GM21529 (cell line): Measurements from ENCODE around the gene MYO6.
"Not testable (repeated sequence)": the region's sequence is repeated elsewhere in the genome, so short reads cannot be mapped to it uniquely, and the experiment has no call there.

Experiments
- ATAC-seq: cut with Tn5 transposase; IDR thresholded peaks from one replicate; pipeline ENCODE4 v1.9.1; 2021; ENCODE audit not compliant: unreplicated experiment

MYO6 gene

GRCh38 chr6:75880305-75880704 lies 131.3 kb downstream of the MYO6 start:
- no peak for ATAC-seq

GRCh38 chr6:75882734-75883133 lies 133.7 kb downstream of the MYO6 start:
- ATAC-seq = no peak

- ATAC-seq = no peak
Measured at GRCh38 chr6:75884822-75885221, 135.8 kb downstream of the MYO6 start.

GRCh38 chr6:75892384-75892783 lies 143.3 kb downstream of the MYO6 start:
- no peak for ATAC-seq

- peak; percentile 84 for ATAC-seq
Measured at GRCh38 chr6:75893058-75893775, 144.2 kb downstream of the MYO6 start.

GRCh38 chr6:75893776-75894152 lies 144.7 kb downstream of the MYO6 start:
- no peak for ATAC-seq

GRCh38 chr6:75896526-75896925 lies 147.5 kb downstream of the MYO6 start:
- no peak for ATAC-seq

- not testable (repeated sequence) for ATAC-seq
Measured at GRCh38 chr6:75900216-75900615, 151.2 kb downstream of the MYO6 start.

- not testable (repeated sequence) for ATAC-seq
Measured at GRCh38 chr6:75905129-75905528, 156.1 kb downstream of the MYO6 start.

- ATAC-seq = no peak
Measured at GRCh38 chr6:75906871-75907270, 157.8 kb downstream of the MYO6 start.

GRCh38 chr6:75907444-75907843 lies 158.4 kb downstream of the MYO6 start:
- ATAC-seq = no peak

GRCh38 chr6:75913040-75913439 lies 164.0 kb downstream of the MYO6 start:
- ATAC-seq = no peak

- ATAC-seq = no peak
Measured at GRCh38 chr6:75922226-75922625, 173.2 kb downstream of the MYO6 start.

- peak; percentile 59 for ATAC-seq
Measured at GRCh38 chr6:75926293-75927168, 177.5 kb downstream of the MYO6 start.

- no peak for ATAC-seq
Measured at GRCh38 chr6:75931011-75931680, 182.1 kb downstream of the MYO6 start.

GRCh38 chr6:75932067-75932466 lies 183.0 kb downstream of the MYO6 start:
- ATAC-seq = no peak

GRCh38 chr6:75933387-75933975 lies 184.4 kb downstream of the MYO6 start:
- no peak for ATAC-seq

- ATAC-seq = peak; percentile 90
Measured at GRCh38 chr6:75934643-75935472, 185.8 kb downstream of the MYO6 start.

- ATAC-seq = no peak
Measured at GRCh38 chr6:75935473-75935793, 186.4 kb downstream of the MYO6 start.

- no peak for ATAC-seq
Measured at GRCh38 chr6:75936682-75937081, 187.6 kb downstream of the MYO6 start.

GRCh38 chr6:75937846-75938245 lies 188.8 kb downstream of the MYO6 start:
- no peak for ATAC-seq
